K562 (cell line): ENCODE results near the gene PAN2. TPM values are rescaled to one million over a fixed set of nuclear protein-coding genes. Genes with fewer than 3 reads are reported as not detected.
A peak's percentile ranks its signal among the peaks of the same experiment; 100 is the strongest.

Source experiments
- BCL6 ChIP-seq: fragments of 250-450 bp; sonication (Bioruptor Pico); IDR thresholded peaks from 2 replicates; pipeline ENCODE4 v1.4.0; 2020
- CBX1 ChIP-seq: sonication (generic); IDR thresholded peaks from 2 replicates; pipeline ENCODE4 v1.6.1; 2016; ENCODE audit warnings: antibody characterized with exemption, low read depth, mild to moderate bottlenecking
- CXXC5 ChIP-seq: fragments of 250-450 bp; sonication (Bioruptor Pico); IDR thresholded peaks from 2 replicates; pipeline ENCODE4 v1.8.0; 2022; ENCODE audit warnings: inconsistent platforms, mild to moderate bottlenecking, moderate library complexity
- EGR1 ChIP-seq: fragments of 450-650 bp; conservative IDR thresholded peaks from 2 replicates; pipeline ENCODE4 v1.6.1; 2017; ENCODE audit warnings: mild to moderate bottlenecking
- ESRRA ChIP-seq: fragments of 450-650 bp; IDR thresholded peaks from 2 replicates; pipeline ENCODE4 v1.6.1; 2014; ENCODE audit warnings: low read depth, mild to moderate bottlenecking, moderate library complexity, borderline replicate concordance
- HOXB6 ChIP-seq: fragments of 250-450 bp; sonication (Bioruptor Pico); IDR thresholded peaks from 2 replicates; pipeline ENCODE4 v1.5.1; 2022; ENCODE audit warnings: mild to moderate bottlenecking, borderline replicate concordance
- KDM1A ChIP-seq, 2 experiments: fragments of 450-650 bp; IDR thresholded peaks; 2 replicates each; pipeline ENCODE4 v1.6.1; 2016; ENCODE audit warnings: mild to moderate bottlenecking in 2 of 2
- NCOA2 ChIP-seq, 2 experiments: fragments of 450-650 bp; IDR thresholded peaks; 2 replicates each; pipeline ENCODE4 v1.6.1; 2018; ENCODE audit warnings: mild to moderate bottlenecking in 2 of 2, moderate library complexity in 1 of 2; ENCODE audit not compliant: partially characterized antibody in 2 of 2
- NRF1 ChIP-seq, 2 experiments: fragments of 450-650 bp; IDR thresholded peaks in 1 of 2; conservative IDR thresholded peaks in 1 of 2; 2 replicates each; pipeline ENCODE4 v1.6.1; 2014; ENCODE audit warnings: mild to moderate bottlenecking in 2 of 2
- PHF21A ChIP-seq: fragments of 450-650 bp; IDR thresholded peaks from 2 replicates; pipeline ENCODE4 v1.6.1; 2017; ENCODE audit warnings: low read depth, borderline replicate concordance
- RFX7 ChIP-seq: fragments of 250-450 bp; sonication (Bioruptor Pico); IDR thresholded peaks from 2 replicates; pipeline ENCODE4 v1.5.1; 2021; ENCODE audit warnings: mild to moderate bottlenecking
- RREB1 ChIP-seq: fragments of 250-450 bp; sonication (Bioruptor Pico); IDR thresholded peaks from 2 replicates; pipeline ENCODE4 v1.4.0; 2020
- SIRT6 ChIP-seq: IDR thresholded peaks from one replicate; pipeline ENCODE4 v1.6.1; 2012; ENCODE audit warnings: low read depth, mild to moderate bottlenecking, control low read depth, inconsistent platforms, low read length, moderate library complexity
- THAP12 ChIP-seq: fragments of 250-450 bp; sonication (Bioruptor Pico); IDR thresholded peaks from 2 replicates; pipeline ENCODE4 v1.9.0; 2021; ENCODE audit warnings: mild to moderate bottlenecking, inconsistent platforms
- U2AF2 ChIP-seq: fragments of 200-400 bp; formaldehyde crosslinking; optimal IDR thresholded peaks from 2 replicates; pipeline ENCODE3; 2017; ENCODE audit warnings: low read depth, mild to moderate bottlenecking, low read length
- ZNF324 ChIP-seq: fragments of 250-450 bp; sonication (Bioruptor Pico); IDR thresholded peaks from 2 replicates; pipeline ENCODE4 v1.4.0; 2020; ENCODE audit warnings: mild to moderate bottlenecking
- ZNF436 ChIP-seq: fragments of 250-450, 450-650 bp; sonication (Bioruptor Pico); formaldehyde crosslinking; IDR thresholded peaks from 2 replicates; pipeline ENCODE4 v1.7.0; 2020; ENCODE audit warnings: mild to moderate bottlenecking
- ZNF639 ChIP-seq, 2 experiments: fragments of 200-800 bp in 1 of 2; sonication (Bioruptor generic) in 1 of 2; sonication (generic) in 1 of 2; formaldehyde crosslinking in 1 of 2; IDR thresholded peaks in 1 of 2; conservative IDR thresholded peaks in 1 of 2; 2 replicates each; pipeline versions ENCODE4 v1.5.0 to v1.6.1; 2016 to 2020; ENCODE audit warnings: missing compliant biosample characterization in 1 of 2, missing genetic modification characterization in 1 of 2, missing genetic modification reagents in 1 of 2
- polyA plus RNA-seq, 8 experiments: library from polyadenylated mRNA; depleted of rRNA in 4 of 8; stranded (reverse) in 5 of 8; unstranded in 3 of 8; fragments of >200 nt; fragmentation: Nextera tagmentation in 2 of 8; fragmentation: Illumina TruSeq in 1 of 8; extraction: Ambion mirVana in 2 of 8; extraction: Trizol in 1 of 8; gene quantifications; 2 replicates each; pipeline versions ENCODE4 v1.2.1 to v1.2.3, GENCODE V29; 2011 to 2014; ENCODE audit warnings: inconsistent platforms in 1 of 8, missing spikeins in 1 of 8
- total RNA-seq, 7 experiments: library from RNA; depleted of rRNA in 6 of 7; stranded (reverse); fragments of >200 nt in 6 of 7; fragmentation: Illumina TruSeq in 2 of 7; extraction: Trizol in 2 of 7; gene quantifications; 2 replicates each; pipeline versions ENCODE4 v1.2.1 to v1.2.3, GENCODE V29; 2011 to 2021; ENCODE audit warnings: low replicate concordance in 1 of 7

The PAN2 gene
- total and polyA plus RNA-seq, 9 of the 15 experiments (the other 6 are each of a cell fraction or from before 2014, with no cell fraction given), result 15.0 to 66.1 (median 25.9) TPM

- TF ChIP-seq ZNF639 (CRISPR knock-in tag; conservative IDR thresholded peaks at IDR 0.05 in 1 of 2, IDR thresholded peaks at IDR 0.05 in 1 of 2) (no peak; a peak in 1 of 4 replicates), RFX7 (no peak), U2AF2 (no peak), ZNF436 (CRISPR knock-in tag) (no peak), EGR1 (no peak), NCOA2 (IDR thresholded peaks at IDR 0.05; ENCODE audit: partially characterized antibody in 2 of 2) (no peak), ZNF324 (CRISPR knock-in tag) (no peak), SIRT6 (no peak), KDM1A (IDR thresholded peaks at IDR 0.05) (no peak), RREB1 (CRISPR knock-in tag) (peak; percentile 84), BCL6 (CRISPR knock-in tag) (no peak), THAP12 (CRISPR knock-in tag) (peak; percentile 77), CXXC5 (CRISPR knock-in tag) (peak; percentile 83), NRF1 (conservative IDR thresholded peaks at IDR 0.05 in 1 of 2, IDR thresholded peaks at IDR 0.05 in 1 of 2) (peak in 1 of 2 experiments; percentile 87), PHF21A (no peak), ESRRA (peak; percentile 59), CBX1 (no peak; the same call in 1 of the 2 replicates), HOXB6 (CRISPR knock-in tag) (no peak)
Observed at GRCh38 chr12:56266693-56267442, 66.9 kb downstream of the PAN2 start, which contains the start of gene COQ10A (continued).
